ENCODE results near the gene PAM16.
"Not testable (repeated sequence)": the region's sequence is repeated elsewhere in the genome, so short reads cannot be mapped to it uniquely, and the experiment has no call there.

The PAM16 gene

DNA sequence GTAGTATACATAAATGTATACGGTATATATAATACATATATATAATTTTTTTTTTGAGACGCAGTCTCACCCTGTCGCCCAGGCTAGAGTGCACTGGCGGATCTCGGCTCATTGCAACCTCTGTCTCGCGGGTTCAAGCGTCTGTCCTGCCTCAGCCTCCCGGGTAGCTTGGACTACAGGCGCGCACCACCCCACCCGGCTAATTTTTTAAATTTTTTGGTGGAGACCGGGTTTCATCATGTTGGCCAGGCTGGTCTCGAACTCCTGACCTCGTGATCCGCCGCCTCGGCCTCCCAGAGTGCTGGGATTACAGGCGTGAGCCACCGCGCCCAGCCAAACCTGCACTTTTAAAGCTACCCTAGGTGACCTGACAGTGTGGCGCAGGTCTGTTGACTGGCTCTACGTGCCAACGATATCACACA lies 745 bp downstream of the PAM16 start:
- no peak for DNase-seq

DNA sequence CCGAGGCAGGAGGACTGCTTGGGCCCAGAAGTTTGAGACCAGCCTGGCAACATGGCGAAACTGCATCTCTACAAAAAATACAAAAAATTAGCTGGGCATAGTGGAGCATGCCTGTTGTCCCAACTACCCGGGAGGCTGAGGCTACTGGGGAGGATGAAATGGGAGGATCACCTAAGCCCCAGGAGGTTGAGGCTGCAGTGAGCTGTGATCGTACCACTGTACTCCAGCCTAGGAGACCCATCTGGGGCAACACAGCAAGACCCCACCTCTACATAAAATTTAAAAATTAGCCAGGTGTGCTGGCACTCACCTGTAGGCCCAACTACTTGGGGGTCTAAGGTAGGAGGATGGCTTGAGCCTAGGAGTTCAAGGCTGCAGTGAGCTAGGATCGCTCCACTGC lies 1.8 kb downstream of the PAM16 start:
- DNase-seq: no peak

DNA sequence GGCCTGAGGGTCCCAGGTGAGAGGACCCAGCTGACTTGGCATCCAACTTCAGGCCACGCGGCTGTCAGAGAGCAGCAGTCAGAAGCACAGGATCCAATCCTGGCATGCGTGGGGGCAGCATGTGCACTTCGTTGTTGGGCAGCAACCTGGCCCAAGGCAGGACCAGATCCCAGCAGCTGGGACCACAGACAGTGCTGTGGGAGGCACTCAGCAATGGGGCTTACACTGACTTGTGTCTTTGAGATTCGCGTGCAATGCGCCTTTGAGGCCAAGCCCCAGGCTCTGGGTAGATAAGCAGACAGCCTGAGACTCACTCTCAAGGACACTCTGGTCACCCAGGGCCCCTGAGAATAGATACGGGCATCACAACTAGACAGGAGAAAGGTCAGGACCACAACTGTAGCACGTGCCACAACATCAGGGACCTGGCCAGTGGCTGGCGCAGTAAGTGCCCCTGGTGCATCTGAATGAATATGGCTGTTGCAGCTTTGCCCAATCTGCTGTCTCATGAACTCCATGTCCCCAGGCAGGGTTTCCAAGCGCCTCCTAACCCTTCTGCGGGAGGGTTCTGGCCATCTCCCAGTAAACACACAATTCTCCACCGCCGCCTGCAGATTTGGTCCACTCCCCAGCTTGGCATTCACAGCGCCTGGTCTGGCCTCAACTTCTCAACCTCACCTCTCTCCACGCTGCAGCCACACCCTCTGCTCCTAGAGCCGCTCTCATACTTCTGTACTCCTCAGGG lies 3.2 kb downstream of the PAM16 start:
- DNase-seq: no peak

DNA sequence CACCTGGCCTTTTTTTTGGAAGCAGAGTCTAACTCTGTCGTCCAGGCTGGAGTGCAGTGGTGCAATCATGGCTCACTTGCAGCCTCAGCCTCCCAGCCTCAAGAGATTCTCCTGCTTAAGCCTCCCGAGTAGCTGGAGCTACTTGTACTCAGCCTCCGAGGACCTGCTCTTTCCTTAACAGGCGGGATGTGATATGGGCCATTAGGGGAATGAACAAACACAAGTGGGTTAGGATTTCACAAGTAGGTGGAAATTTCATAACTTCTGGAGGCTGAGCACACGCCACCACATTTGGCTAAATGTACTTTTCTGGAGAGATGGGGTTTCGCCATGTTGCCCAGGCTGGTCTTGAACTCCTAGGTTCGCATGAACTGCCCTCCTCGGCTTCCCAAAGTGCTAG lies 4.1 kb downstream of the PAM16 start:
- no peak for DNase-seq

DNA sequence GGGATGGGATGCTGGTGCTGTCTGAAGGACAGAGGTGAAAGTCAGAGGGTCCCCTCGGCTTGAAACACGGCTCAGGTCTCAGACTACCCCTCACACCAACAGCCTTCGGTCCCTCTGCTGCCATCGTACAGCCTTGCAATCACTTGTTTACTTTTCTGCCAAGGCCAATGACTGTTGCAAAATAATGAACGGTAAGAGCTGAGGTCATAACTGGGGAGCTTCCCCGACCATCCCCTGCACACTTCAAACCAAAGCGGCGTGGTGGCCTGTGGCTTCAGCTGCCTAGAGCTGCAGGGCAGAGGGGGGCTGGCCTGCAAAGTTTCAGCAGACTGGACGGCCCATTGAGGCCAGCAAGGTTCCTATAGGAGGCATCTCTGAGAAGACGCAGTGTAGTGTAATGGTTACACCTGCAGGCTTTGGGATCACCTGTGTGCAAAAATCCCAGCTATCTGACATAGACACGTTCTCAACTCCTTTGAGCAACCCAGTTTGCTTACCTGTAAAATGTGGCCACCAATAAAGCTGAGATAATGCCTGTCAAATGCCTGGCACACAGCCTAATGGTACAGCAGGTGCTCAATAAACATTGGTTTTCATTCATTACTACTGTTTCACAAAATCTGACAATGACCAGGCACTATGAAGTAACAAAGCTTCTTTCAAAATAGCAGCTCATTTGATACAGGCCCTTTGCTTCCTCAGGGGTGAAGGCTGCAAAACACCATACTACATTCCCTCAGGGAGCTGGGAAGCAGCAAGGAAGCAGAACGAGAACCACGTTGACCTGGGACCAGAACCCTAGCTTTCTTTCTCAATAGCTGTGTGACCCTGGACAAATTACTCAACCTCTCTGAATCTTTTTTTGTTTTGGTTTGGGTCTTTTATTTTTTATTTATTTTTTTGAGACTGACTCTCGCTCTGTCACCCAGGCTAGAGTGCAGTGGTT lies 5.0 kb downstream of the PAM16 start:
- no peak for DNase-seq

DNA sequence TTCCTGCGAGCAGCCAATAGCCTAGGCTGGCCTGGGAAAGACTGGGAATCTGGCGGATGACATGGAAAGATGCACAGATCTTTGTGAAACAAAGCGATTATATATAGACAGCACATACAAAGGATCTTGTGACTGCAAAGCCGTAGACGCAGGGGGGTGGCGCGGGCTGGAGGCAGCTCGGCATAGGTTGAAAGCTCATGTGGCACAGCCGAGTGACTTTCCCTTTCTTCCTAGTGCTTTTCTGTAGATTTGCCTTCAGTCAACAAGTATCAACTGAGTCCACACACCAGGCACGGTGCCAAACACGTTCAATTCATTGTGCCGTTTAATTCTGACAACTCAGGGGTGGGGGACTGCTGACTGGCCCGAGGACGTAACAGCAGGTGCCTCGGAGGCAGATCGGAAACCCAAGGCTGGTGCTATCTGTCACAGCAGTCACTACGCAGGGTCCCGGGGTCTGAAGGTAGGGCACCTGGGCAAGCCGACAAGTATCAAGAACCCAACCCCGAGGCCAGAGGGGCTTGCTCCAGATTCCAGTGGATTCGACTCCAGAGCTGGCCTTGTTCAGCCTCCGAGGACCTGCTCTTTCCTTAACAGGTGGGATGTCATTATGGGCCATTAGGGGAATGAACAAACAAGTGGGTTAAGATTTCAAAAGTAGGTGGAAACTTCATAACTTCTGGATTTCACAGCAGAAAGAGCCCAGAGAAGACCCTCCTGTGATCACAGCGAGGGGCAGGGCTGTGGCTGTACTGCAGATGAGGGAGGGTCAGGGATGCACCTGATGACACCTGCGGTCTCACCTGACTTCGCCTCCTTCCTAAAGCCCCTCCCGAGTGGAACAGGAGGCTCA lies 5.9 kb downstream of the PAM16 start:
- DNase-seq: no peak

DNA sequence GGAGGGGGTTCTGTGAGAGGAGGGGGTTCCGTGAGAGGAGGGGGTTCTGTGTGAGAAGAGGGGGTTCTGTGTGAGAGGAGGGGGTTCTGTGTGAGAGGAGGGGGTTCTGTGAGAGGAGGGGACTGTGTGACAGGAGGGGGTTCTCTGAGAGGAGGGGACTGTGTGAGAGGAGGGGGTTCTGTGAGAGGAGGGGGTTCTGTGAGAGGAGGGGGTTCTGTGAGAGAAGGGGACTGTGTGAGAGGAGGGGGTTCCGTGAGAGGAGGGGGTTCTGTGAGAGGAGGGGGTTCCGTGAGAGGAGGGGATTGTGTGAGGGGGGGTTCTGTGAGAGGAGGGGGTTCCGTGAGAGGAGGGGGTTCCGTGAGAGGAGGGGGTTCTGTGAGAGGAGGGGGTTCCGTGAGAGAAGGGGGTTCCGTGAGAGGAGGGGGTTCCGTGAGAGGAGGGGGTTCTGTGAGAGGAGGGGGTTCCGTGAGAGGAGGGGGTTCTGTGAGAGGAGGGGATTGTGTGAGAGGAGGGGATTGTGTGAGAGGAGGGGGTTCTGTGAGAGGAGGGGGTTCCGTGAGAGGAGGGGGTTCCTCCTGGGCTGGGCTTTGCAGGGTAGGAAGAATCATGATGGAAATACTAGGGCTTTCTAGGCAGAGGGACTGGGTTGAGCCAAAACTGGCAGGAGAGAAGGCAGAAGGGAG lies 6.7 kb downstream of the PAM16 start:
- not testable (repeated sequence) for DNase-seq

DNA sequence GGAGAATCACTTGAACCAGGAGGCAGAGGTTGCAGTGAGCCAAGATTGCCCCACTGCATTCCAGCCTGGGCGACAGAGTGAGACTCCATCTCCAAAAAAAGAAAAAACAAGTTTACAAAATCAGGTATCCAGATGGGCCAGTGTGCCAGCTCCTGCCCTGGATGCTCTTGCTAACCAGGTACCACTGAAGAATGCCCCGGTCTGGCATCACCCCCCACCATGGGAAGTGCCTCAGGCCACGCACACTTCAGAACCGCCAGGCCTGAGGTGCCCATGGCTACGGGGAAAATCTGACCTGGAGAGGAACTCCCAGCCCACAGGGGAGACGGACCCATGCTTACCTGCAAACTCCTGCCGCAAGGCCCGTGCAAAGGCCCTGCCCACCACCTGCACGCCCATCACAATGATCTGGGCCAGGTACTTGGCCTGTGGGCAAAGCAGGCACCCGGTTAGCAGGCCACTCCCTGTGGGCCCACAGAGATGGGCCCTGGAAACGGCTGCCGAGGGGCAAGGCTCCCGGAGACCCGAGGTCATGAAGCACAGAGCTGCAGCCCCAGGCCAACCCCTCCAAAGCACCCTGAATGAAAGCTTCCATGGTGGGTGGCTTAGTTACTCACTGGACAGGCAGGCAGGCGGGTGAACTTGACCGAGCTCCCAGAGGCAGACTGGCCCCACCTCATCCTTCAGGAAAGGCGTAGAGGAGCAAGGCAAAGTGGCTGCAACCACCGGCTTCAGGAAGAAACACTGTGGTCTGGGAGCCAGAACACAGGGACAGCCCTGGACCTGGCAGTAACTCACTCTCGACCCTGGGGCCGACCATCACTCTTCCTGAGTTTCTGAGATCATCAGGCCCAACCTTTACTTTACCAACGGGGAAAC lies 8.0 kb downstream of the PAM16 start:
- no peak for DNase-seq

DNA sequence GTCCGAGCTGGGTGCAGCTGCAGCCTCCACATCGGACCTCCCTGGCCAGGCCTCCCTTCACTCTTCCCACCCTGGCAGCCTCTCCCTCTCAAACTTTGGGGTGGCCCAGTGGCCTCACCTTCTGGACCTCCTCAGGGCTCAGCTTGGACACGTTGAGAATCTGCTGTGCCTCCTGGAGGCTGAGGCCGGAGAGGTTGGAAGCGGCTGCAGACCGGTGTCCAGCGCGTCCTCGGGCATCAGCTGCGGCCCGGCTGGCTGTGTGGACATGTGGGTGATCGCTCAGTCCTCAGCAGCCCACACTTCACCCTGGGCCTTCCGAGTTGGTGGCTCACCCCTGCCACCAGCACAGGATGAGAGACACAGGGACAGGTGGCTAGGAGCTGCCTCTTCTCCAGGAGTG lies 9.9 kb downstream of the PAM16 start:
- DNase-seq: no peak

DNA sequence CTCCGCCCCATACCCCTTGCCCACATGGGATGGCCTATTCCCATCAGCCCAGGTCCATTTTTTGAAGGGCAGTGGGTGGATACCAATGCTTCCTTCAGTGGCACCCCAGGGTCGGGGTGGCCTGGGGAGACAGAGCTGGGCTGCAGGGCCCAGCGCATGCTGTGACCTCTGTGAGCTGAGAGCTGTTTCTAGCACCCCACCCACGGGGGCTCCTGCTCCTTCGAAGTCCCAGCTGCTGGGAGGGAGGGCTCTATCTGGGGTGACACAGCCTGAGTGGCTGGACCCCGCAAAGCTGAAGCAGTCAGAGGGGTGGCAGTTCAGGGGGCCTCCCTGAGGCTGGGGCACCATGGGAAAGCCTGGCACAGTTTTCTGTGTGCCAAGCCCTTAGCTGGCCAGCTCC lies 10.7 kb downstream of the PAM16 start:
- no peak for DNase-seq

DNA sequence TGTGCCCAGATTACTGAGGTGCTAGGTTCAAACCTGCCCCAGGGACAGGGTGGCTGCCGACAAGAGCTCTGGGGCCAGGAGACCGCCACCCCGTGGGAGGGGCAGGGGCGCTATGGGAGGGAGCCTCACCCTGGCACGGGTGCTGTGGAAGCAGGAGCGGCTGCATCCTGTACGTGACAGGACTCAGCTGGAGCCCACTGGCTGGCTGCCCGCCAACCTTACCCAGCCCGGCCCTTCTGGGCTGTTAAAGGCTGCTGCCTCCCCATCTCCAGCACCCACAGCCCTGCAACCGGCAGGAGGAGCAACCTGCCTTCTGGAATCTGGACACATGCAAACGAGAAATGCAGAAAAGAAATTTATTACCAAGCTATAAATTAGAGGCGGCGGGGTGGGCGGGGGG lies 11.2 kb downstream of the PAM16 start:
- DNase-seq: no peak

DNA sequence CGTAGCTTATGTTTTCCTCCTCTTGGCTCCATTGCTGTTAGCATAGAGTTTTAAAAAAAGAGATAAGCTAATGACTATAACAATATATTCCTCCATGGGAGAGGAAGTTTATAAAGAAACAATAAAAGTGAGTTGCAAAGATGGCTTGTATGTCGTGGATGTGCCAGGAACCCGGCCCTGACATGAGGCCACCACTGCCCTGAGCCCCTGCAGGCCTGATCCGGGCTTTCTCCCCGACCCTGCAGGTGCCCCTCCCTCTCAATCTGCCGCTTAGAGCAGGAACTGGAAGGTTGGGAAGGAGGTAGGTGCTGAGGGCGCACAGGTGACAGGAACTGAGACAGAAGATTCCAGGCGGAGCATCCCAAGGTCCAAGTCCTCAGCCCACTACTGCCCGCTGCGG lies 11.7 kb downstream of the PAM16 start:
- DNase-seq: no peak

DNA sequence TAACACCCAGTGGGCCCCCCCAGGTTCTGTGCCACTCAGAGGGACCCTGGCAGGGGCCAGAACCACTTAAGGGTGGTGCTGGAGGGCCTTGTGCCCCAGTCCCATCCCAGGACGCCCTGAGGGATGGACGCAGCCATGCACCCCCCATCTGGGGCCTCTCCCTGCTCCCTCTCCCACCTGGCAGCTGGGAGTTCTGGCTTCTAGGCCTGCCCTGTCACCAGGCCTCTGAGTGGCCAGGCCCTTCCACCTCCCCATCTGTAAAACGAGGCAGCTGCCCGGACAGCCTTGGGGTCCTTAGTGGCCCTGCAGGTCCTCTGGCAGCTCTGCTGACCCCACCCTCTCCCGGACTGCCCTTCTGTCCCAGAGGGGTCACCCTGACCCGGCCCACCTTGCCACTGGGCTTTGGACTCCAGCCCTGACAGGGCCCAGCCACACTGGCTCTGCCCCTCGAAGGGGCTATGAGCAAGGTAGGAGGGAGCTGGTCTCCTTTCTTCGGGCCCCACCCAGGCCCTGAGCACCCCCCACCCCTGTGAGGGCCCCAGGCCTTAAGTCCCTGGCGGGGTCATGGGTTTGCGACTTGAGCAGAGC lies 12.3 kb downstream of the PAM16 start:
- no peak for DNase-seq

DNA sequence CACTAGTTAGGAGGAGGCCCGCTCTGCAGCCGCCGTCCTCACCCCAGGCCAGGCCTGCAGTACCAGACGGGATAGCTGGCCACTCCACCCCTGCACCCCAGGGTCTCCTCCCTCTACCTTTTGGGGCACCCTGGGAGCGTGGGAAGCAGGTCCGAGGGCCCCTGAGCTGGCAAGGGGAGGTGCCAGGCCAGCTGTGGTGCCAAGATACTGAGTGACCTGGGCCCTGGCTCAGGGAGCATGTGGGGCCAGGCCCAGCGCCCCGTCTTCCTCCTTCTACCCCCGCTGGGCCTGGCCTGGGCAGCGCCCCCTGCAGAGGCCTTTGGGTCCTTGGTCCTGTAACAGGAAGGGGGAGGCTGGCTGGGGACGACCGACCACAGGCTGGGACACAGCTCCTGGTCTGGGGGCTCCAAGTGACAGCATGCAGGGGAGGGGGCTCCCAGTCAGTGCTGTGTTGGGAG lies 13.0 kb downstream of the PAM16 start:
- no peak for DNase-seq

DNA sequence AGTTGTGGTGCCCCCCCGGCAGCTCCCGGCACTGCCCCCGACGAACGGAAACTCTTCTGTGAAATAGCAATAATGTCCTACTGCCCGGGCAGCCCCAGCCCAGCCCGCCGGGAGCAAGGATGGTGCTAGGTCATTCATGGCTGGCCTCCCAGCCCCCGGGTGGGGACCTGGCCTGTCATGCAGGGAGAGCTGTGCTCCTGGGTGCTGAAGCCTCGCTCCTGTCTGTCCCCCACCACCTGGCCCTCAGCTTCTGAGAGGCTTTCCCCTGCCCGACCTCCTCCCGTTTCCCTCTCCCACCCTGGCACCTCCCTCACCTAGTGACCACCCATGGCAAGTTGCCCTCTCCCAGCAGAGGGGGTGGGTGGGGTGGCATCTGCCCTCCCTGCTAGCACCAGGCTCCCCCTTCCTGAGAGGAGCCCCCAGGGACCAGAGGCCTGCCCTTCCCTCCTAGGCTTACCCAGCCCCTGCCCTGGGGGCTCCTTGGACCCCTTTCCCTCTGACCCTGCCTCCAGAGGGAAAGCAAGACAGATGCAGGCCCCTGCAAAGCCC lies 13.5 kb downstream of the PAM16 start:
- DNase-seq: no peak

DNA sequence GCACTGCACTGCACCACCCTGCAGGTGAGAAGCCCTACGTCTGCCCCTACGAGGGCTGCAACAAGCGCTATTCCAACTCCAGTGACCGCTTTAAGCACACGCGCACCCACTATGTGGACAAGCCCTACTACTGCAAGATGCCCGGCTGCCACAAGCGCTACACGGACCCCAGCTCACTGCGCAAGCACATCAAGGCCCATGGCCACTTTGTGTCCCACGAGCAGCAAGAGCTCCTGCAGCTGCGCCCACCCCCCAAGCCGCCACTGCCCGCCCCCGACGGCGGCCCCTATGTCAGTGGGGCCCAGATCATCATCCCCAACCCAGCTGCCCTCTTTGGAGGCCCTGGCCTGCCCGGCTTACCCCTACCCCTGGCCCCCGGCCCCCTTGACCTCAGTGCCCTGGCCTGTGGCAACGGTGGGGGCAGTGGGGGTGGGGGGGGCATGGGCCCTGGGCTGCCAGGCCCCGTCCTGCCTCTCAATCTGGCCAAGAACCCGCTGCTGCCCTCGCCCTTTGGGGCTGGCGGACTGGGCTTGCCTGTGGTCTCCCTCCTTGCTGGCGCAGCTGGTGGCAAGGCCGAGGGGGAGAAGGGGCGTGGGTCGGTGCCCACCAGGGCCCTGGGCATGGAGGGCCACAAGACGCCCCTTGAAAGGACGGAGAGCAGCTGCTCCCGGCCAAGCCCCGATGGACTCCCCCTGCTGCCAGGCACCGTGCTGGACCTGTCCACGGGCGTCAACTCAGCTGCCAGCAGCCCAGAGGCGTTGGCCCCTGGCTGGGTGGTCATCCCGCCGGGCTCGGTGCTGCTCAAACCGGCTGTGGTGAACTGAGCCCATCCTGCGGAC lies 14.2 kb downstream of the PAM16 start:
- no peak for DNase-seq

DNA sequence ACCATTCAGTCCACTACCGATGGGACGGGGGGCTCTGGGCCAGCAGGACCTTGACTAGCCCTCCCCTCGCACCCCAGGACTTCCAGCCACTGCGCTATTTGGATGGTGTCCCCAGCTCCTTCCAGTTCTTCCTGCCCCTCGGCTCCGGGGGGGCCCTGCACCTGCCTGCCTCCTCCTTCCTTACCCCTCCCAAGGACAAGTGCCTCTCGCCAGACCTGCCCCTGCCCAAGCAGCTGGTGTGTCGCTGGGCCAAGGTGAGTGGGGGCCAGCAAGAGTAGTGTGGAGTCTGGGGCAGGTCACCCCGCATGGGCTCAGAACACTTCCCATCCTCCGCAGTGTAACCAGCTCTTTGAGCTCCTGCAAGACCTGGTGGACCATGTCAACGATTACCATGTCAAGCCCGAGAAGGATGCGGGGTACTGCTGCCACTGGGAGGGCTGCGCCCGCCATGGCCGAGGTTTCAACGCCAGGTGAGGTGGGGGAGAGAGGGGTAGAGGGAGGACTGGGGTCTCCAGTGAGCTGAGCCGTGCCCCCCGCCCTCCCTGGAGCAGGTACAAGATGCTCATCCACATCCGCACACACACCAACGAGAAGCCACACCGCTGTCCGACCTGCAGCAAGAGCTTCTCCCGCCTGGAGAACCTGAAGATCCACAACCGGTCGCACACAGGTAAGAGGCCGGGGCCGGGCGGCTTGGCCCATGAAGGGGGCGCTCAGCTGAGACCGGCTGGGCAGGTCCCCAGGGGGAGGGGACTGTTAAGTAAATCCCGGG lies 16.2 kb downstream of the PAM16 start:
- DNase-seq: no peak

DNA sequence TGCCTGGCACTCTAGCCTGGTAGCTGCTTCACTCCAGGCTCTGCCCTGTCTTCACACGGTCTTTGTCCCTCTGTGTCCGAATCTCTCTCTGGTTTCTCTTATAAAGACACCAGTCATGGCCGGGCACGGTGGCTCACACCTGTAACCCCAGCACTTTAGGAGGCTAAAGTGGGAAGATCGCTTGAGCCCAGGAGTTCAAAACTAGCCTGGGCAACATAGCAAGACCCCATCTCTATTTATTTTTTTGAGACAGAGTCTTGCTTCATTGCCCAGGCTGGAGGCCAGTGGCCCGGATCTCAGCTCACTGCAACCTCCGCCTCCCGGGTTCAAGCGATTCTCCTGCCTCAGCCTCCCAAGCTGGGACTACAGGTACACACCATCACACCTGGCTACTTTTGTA lies 17.4 kb downstream of the PAM16 start:
- not testable (repeated sequence) for DNase-seq

DNA sequence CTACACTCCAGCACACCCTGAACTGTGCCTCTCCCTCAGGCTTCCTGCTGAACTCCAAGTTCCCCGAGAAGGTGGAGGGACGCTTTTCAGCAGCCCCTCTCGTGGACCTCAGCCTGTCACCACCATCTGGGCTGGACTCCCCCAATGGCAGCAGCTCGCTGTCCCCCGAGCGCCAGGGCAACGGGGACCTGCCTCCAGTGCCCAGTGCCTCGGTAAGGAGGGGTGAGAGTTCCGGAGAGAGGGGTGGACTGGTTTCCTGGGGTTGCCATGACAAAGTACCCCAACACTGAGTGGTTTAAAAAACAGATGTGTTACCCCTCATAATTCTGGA lies 17.8 kb downstream of the PAM16 start:
- no peak for DNase-seq

Measured in activated CD4-positive, alpha-beta T cell treated with anti-CD3 and anti-CD28 coated beads, Interleukin-2, amount 50 U/mL, for 1 hour (primary cell).